Mammary epithelial cell (primary cell): ENCODE results near the gene CHKB.

Source experiments
- CTCF ChIP-seq, 2 donors: IDR thresholded peaks in 1 of 2; conservative IDR thresholded peaks in 1 of 2; 2 replicates each; pipeline ENCODE4 v1.5.1; 2011 to 2012; ENCODE audit warnings: inconsistent platforms in 2 of 2, low read length in 2 of 2, mild to moderate bottlenecking in 2 of 2, control low read depth in 1 of 2, low read depth in 1 of 2; ENCODE audit not compliant: insufficient read depth in 1 of 2; ENCODE audit errors: extremely low read depth in 1 of 2
- EZH2 ChIP-seq: IDR thresholded peaks from 2 replicates; pipeline ENCODE4 v1.6.1; 2012; ENCODE audit warnings: low read length, inconsistent platforms, borderline replicate concordance

GRCh38 chr22:50610581-50610980 is 27.9 kb upstream of the CHKB start:
- TF ChIP-seq CTCF (conservative IDR thresholded peaks at IDR 0.05 in 1 of 2, IDR thresholded peaks at IDR 0.05 in 1 of 2; ENCODE audit: extremely low read depth in 1 of 2, insufficient read depth in 1 of 2, low read depth in 1 of 2, low read length in 2 of 2) = no peak
- no peak for TF ChIP-seq EZH2
